HepG2 (cell line): Measurements from ENCODE around the gene CORO1C. TPM values are rescaled to one million over a fixed set of nuclear protein-coding genes. Genes with fewer than 3 reads are reported as not detected.
A peak's percentile ranks its signal among the peaks of the same experiment; 100 is the strongest.

Experiments used
- CCAR2 ChIP-seq: fragments of 200-400 bp; formaldehyde crosslinking; optimal IDR thresholded peaks from 2 replicates; pipeline ENCODE3; 2018; ENCODE audit warnings: low read depth, mild to moderate bottlenecking, low read length, moderate library complexity
- HDAC2 ChIP-seq: sonication (generic); formaldehyde crosslinking; IDR thresholded peaks from 2 replicates; pipeline ENCODE4 v1.4.0; 2020; ENCODE audit warnings: missing genetic modification reagents
- HNF4A ChIP-seq: sonication (generic); formaldehyde crosslinking; IDR thresholded peaks from 2 replicates; pipeline ENCODE4 v1.4.0; 2020; ENCODE audit warnings: missing genetic modification reagents
- NR0B2 ChIP-seq: sonication (generic); formaldehyde crosslinking; IDR thresholded peaks from 2 replicates; pipeline ENCODE4 v1.4.0; 2020; ENCODE audit warnings: mild to moderate bottlenecking, missing genetic modification reagents
- PRDM10 ChIP-seq: sonication (generic); formaldehyde crosslinking; IDR thresholded peaks from 2 replicates; pipeline ENCODE4 v1.4.0; 2020; ENCODE audit warnings: low read depth, missing genetic modification reagents
- PREB ChIP-seq: sonication (generic); formaldehyde crosslinking; IDR thresholded peaks from 2 replicates; pipeline ENCODE4 v1.4.0; 2020; ENCODE audit warnings: missing genetic modification reagents
- SAP130 ChIP-seq: IDR thresholded peaks from 2 replicates; pipeline ENCODE4 v1.6.1; 2016; ENCODE audit warnings: low read depth
- SOX5 ChIP-seq: IDR thresholded peaks from 2 replicates; pipeline ENCODE4 v1.6.1; 2016; ENCODE audit warnings: borderline replicate concordance
- SP4 ChIP-seq: sonication (generic); formaldehyde crosslinking; IDR thresholded peaks from 2 replicates; pipeline ENCODE4 v1.8.1; 2023; ENCODE audit warnings: mild to moderate bottlenecking, missing genetic modification reagents
- TCF7L2 ChIP-seq: IDR thresholded peaks from 2 replicates; pipeline ENCODE4 v1.6.1; 2011; ENCODE audit warnings: mild to moderate bottlenecking, low read depth, low read length, moderate library complexity
- THAP11 ChIP-seq: IDR thresholded peaks from 2 replicates; pipeline ENCODE4 v1.6.1; 2016; ENCODE audit warnings: missing biosample characterization, missing genetic modification reagents
- TP53 ChIP-seq: sonication (generic); formaldehyde crosslinking; conservative IDR thresholded peaks from 2 replicates; pipeline ENCODE4 v1.4.0; 2020; ENCODE audit warnings: missing genetic modification reagents
- ZBTB38 ChIP-seq: sonication (generic); formaldehyde crosslinking; IDR thresholded peaks from 2 replicates; pipeline ENCODE4 v1.5.1; 2020; ENCODE audit warnings: mild to moderate bottlenecking, missing genetic modification reagents
- ZFP36L2 ChIP-seq: sonication (generic); formaldehyde crosslinking; IDR thresholded peaks from 2 replicates; pipeline ENCODE4 v1.4.0; 2020; ENCODE audit warnings: missing genetic modification reagents
- ZNF251 ChIP-seq: sonication (generic); formaldehyde crosslinking; IDR thresholded peaks from 2 replicates; pipeline ENCODE4 v1.9.0; 2021; ENCODE audit warnings: mild to moderate bottlenecking, missing genetic modification reagents
- ZNF326 ChIP-seq: sonication (generic); formaldehyde crosslinking; IDR thresholded peaks from 2 replicates; pipeline ENCODE4 v1.4.0; 2020; ENCODE audit warnings: missing genetic modification reagents, borderline replicate concordance
- ZNF350 ChIP-seq: sonication (generic); formaldehyde crosslinking; IDR thresholded peaks from 2 replicates; pipeline ENCODE4 v1.4.0; 2020; ENCODE audit warnings: mild to moderate bottlenecking, low read depth, missing genetic modification reagents, borderline replicate concordance
- ZNF562 ChIP-seq: sonication (generic); formaldehyde crosslinking; IDR thresholded peaks from 2 replicates; pipeline ENCODE4 v1.8.0; 2022; ENCODE audit warnings: missing genetic modification reagents, borderline replicate concordance
- ZNF800 ChIP-seq: sonication (generic); formaldehyde crosslinking; IDR thresholded peaks from 2 replicates; pipeline ENCODE4 v1.4.0; 2020; ENCODE audit warnings: missing genetic modification reagents
- ZSCAN21 ChIP-seq: sonication (generic); formaldehyde crosslinking; IDR thresholded peaks from 2 replicates; pipeline ENCODE4 v1.8.0; 2022; ENCODE audit warnings: mild to moderate bottlenecking, missing genetic modification reagents, moderate library complexity, borderline replicate concordance
- polyA plus RNA-seq, 8 experiments: library from polyadenylated mRNA; depleted of rRNA in 3 of 8; stranded (reverse) in 7 of 8; unstranded in 1 of 8; fragments of >200 nt; fragmentation: Illumina TruSeq in 4 of 8; extraction: Trizol in 4 of 8; gene quantifications; 2 replicates each; pipeline versions ENCODE4 v1.2.1 to v1.2.3, GENCODE V29; 2011 to 2016; ENCODE audit warnings: low read depth in 4 of 8, missing spikeins in 1 of 8, mixed read lengths in 1 of 8; ENCODE audit not compliant: insufficient read depth in 1 of 8
- total RNA-seq, 5 experiments: library from RNA; depleted of rRNA; stranded (reverse); fragments of >200 nt; fragmentation: Illumina TruSeq; extraction: Trizol; gene quantifications; 2 replicates each; pipeline ENCODE4 v1.2.3, GENCODE V29; 2016; ENCODE audit warnings: low read depth in 1 of 5
- TF ChIP-seq, protein P1 (sequence below): sonication (generic); formaldehyde crosslinking; IDR thresholded peaks from 2 replicates; pipeline ENCODE4 v1.8.1; 2022; ENCODE audit warnings: low read depth, mild to moderate bottlenecking, missing genetic modification reagents

The CORO1C gene
- total and polyA plus RNA-seq, 2 of the 13 experiments (the other 11 are each of a cell fraction or from before 2014, with no cell fraction given), result 73.7 to 131 TPM

GRCh38 chr12:108620236-108620879, 111.0 kb downstream of the CORO1C start (continued):
- TF ChIP-seq ZNF562 (CRISPR knock-in tag) (no peak), HNF4A (CRISPR knock-in tag) (peak; percentile 44; the same call in 1 of the 2 replicates), TCF7L2 (no peak), SP4 (CRISPR knock-in tag) (no peak), CCAR2 (no peak), TP53 (CRISPR knock-in tag) (no peak), ZNF326 (CRISPR knock-in tag) (no peak), SAP130 (CRISPR knock-in tag) (peak; percentile 57), PRDM10 (CRISPR knock-in tag) (0 out of 2 replicates have a peak, but pooled peaks have one; percentile 17), ZSCAN21 (CRISPR knock-in tag) (no peak), HDAC2 (peak; percentile 26; the same call in 1 of the 2 replicates), ZNF350 (CRISPR knock-in tag) (no peak), PREB (CRISPR knock-in tag) (no peak), NR0B2 (no peak), ZFP36L2 (CRISPR knock-in tag) (no peak), THAP11 (CRISPR knock-in tag) (peak; percentile 79), ZBTB38 (no peak), ZNF800 (CRISPR knock-in tag) (no peak), SOX5 (CRISPR knock-in tag) (peak; percentile 45; the same call in 1 of the 2 replicates), ZNF251 (no peak)
- TF ChIP-seq, protein P1, sequence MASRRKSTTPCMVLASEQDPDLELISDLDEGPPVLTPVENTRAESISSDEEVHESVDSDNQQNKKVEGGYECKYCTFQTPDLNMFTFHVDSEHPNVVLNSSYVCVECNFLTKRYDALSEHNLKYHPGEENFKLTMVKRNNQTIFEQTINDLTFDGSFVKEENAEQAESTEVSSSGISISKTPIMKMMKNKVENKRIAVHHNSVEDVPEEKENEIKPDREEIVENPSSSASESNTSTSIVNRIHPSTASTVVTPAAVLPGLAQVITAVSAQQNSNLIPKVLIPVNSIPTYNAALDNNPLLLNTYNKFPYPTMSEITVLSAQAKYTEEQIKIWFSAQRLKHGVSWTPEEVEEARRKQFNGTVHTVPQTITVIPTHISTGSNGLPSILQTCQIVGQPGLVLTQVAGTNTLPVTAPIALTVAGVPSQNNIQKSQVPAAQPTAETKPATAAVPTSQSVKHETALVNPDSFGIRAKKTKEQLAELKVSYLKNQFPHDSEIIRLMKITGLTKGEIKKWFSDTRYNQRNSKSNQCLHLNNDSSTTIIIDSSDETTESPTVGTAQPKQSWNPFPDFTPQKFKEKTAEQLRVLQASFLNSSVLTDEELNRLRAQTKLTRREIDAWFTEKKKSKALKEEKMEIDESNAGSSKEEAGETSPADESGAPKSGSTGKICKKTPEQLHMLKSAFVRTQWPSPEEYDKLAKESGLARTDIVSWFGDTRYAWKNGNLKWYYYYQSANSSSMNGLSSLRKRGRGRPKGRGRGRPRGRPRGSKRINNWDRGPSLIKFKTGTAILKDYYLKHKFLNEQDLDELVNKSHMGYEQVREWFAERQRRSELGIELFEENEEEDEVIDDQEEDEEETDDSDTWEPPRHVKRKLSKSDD (CRISPR knock-in tag), result no peak
